GM19438 (cell line): ENCODE results near the gene TSHR.
"Not testable (repeated sequence)": the region's sequence is repeated elsewhere in the genome, so short reads cannot be mapped to it uniquely, and the experiment has no call there.

ENCODE experiments used
- ATAC-seq: cut with Tn5 transposase; IDR thresholded peaks from one replicate; pipeline ENCODE4 v1.9.1; 2021; ENCODE audit warnings: low read depth; ENCODE audit not compliant: unreplicated experiment

TSHR gene

DNA sequence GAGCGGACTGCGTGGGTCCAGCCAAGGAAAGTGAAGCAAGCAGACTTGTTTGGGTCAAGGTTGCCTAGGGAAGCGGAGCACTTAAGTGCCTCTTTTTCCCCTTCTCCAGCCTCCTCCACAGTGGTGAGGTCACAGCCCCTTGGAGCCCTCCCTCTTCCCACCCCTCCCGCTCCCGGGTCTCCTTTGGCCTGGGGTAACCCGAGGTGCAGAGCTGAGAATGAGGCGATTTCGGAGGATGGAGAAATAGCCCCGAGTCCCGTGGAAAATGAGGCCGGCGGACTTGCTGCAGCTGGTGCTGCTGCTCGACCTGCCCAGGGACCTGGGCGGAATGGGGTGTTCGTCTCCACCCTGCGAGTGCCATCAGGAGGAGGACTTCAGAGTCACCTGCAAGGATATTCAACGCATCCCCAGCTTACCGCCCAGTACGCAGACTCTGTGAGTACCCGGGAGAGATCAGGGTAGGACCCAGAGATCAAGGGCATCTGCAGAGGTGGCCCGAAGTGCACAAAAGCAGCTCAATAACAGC lies at the start of gene TSHR:
Gene TSHR (plus strand): TSS at position 206 of the 526 bp plus-strand sequence. CDS start 60 bp downstream, at position 266.
- ATAC-seq: no peak

GRCh38 chr14:80906336-80906735 lies 49.1 kb upstream of the TSHR start:
- ATAC-seq: no peak

DNA sequence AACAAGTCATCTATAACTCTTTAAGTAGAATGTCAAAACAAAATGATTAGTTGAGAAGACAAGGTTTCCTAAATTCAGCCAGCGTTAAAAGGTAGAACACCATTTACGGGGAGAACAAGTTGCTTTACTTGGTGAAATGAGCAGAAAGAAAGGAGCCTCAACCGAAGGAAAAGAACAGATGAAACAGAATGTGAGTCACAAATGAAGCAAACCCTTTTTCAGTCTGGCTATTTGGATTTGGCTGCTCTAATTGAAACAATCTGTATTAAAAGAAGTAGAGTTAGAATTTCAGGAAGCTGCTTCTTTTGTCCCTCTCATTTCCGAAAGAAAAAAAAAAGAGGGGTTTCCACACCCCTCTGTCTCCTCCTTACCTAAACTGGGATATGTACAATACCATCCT lies 48.5 kb upstream of the TSHR start:
- no peak for ATAC-seq

GRCh38 chr14:80912013-80912412 lies 43.4 kb upstream of the TSHR start:
- not testable (repeated sequence) for ATAC-seq

GRCh38 chr14:80919622-80920021 lies 35.8 kb upstream of the TSHR start:
- ATAC-seq: no peak

DNA sequence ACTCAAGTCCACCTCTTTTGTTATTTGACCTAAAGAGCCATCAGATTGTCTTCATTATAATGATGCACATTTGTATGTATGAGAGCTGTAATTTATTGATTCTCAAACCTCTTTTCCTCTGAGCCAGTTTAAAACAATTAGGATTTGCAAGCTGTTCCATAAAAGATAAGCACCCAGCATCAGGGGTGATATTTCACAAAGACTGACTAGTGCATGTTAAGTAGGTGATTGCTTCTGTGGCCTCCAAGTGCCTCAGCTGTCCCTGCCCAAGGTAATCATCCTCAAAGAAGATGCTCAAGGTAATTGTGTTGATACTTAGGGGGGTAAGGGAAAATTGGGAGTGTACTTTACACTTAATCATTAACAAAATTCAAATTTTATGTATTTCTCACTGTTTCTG lies 32.1 kb upstream of the TSHR start:
- ATAC-seq: no peak

DNA sequence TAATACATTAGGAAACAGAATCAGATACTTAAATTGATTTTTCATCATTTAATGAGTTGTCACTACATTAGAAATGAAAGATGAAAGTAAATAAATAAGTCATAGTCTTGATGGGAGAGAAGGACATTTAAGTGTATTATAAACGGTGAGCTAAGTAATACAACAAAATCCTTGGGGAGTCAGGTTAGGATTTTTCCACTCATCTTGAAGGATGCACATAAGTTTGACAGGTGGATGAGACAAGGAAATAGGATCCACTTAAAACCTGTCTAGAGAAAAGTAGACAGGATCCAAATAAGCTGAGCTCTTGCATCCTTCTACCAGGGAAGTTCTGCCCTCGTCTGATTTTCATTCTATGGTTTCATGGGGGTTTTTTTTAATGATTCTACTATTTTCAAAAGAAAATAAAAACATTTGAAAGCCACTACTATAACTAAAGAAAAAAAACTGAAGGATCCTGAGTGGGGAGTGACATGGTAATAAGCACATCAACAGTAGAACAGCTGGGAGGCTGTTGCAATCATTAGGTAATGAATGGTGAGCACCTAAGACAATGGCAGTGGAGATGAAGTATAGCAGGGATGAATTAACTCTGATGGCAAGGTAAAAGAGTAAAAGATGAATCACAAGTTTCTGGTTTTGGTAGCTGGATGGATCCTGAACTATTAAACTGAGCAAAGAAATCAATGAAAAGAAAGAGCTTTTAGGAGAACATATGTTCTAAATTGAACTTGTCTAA lies 30.9 kb upstream of the TSHR start:
- no peak for ATAC-seq

GRCh38 chr14:80926397-80927082 lies 28.9 kb upstream of the TSHR start:
- no peak for ATAC-seq

GRCh38 chr14:80927083-80927989 lies 28.1 kb upstream of the TSHR start:
- ATAC-seq: no peak

GRCh38 chr14:80930095-80930494 lies 25.3 kb upstream of the TSHR start:
- no peak for ATAC-seq

DNA sequence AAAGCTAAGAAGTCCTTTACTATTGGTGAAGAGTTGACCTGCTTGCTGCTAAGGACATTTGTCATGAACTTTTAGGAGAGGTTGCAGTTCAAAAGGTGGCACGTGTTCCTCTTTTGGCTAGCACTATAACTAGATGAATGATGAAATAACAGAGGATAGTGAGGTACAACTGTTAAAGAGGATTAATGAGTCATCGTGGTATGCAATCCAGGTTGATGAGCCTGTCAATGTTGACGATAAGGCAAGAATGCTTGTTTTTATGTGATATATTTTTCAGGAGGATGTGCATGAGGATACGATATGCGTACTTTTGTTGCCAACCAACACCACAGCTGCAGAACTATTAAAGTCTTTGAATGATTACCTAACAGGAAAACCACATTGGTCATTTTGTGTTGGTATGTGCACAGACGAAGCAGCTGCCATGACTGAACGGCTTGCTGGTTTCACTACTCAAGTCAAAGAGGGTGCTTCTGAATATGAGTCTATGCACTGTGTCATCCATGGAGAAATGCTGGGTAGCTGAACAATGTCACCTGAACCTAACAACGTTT lies 24.5 kb upstream of the TSHR start:
- ATAC-seq: peak; percentile 96

GRCh38 chr14:80933282-80933681 lies 22.1 kb upstream of the TSHR start:
- no peak for ATAC-seq

- no peak for ATAC-seq
Measured at GRCh38 chr14:80933686-80934085, 21.7 kb upstream of the TSHR start.

- ATAC-seq: no peak
Measured at GRCh38 chr14:80940146-80940545, 15.3 kb upstream of the TSHR start.

GRCh38 chr14:80941241-80942185 lies 13.9 kb upstream of the TSHR start, which contains the start of gene CEP128:
Gene CEP128 (minus strand): TSS chr14:80941738.
- peak; percentile 97 for ATAC-seq

- peak; percentile 24 for ATAC-seq
Measured at GRCh38 chr14:80942191-80942600, 13.2 kb upstream of the TSHR start.

GRCh38 chr14:80944861-80945617 lies 10.4 kb upstream of the TSHR start:
- no peak for ATAC-seq

DNA sequence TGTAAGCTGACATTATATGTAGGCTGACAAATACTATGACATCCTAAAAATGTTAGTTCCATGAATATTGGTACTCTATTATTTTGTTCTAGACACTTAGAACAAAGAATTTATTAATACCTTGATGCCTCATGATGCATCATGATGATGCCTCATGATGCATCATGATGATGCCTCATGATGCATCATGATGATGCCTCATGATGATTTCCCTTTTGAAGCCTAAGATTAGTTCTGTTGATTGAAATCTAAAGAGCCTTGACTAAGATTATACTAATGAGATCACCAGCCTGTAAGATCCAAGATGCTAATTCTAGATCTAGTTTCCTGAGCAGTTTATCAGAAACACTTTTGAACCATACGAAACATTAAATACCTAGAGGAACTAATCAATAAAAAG lies 9.2 kb upstream of the TSHR start:
- no peak for ATAC-seq

- ATAC-seq: no peak
Measured at GRCh38 chr14:80946797-80947196, 8.6 kb upstream of the TSHR start.
